H9 (cell line): Measurements from ENCODE around the gene MZB1. TPM values are rescaled to one million over a fixed set of nuclear protein-coding genes. Genes with fewer than 3 reads are reported as not detected.

Source experiments
- DNase-seq: peaks from one replicate; pipeline ENCODE4 v3.0.0-alpha.2; 2017
- H2AFZ ChIP-seq: one replicate; pipeline ENCODE4 v1.6.1; 2013; ENCODE audit warnings: mild to moderate bottlenecking, low read length, control low read depth, moderate library complexity
- H2AK5ac ChIP-seq: 2 replicates; pipeline ENCODE4 v1.6.1; 2013; ENCODE audit warnings: low read length, control low read depth, mixed read lengths; ENCODE audit not compliant: insufficient read length
- H2BK120ac ChIP-seq: one replicate; pipeline ENCODE4 v1.6.1; 2013; ENCODE audit warnings: low read depth, mild to moderate bottlenecking, low read length, control low read depth, inconsistent platforms; ENCODE audit not compliant: poor library complexity, severe bottlenecking
- H2BK12ac ChIP-seq: 2 replicates; pipeline ENCODE4 v1.6.1; 2013; ENCODE audit warnings: low read length, control low read depth, mixed read lengths, low read depth; ENCODE audit not compliant: insufficient read length
- H2BK15ac ChIP-seq: 2 replicates; pipeline ENCODE4 v1.6.1; 2013; ENCODE audit warnings: low read depth, low read length, control low read depth
- H2BK20ac ChIP-seq: one replicate; pipeline ENCODE4 v1.6.1; 2013; ENCODE audit warnings: low read depth, mild to moderate bottlenecking, low read length, control low read depth, inconsistent platforms; ENCODE audit not compliant: poor library complexity, severe bottlenecking
- H2BK5ac ChIP-seq: 2 replicates; pipeline ENCODE4 v1.6.1; 2013; ENCODE audit warnings: low read length, control low read depth, mixed read lengths; ENCODE audit not compliant: insufficient read length
- H3K14ac ChIP-seq: 2 replicates; pipeline ENCODE4 v1.6.1; 2013; ENCODE audit warnings: low read length, control low read depth; ENCODE audit not compliant: insufficient read depth
- H3K18ac ChIP-seq: 2 replicates; pipeline ENCODE4 v1.6.1; 2013; ENCODE audit warnings: low read depth, mild to moderate bottlenecking, mixed read lengths, low read length, control low read depth; ENCODE audit not compliant: insufficient read length
- H3K23ac ChIP-seq: 2 replicates; pipeline ENCODE4 v1.6.1; 2013; ENCODE audit warnings: low read length, control low read depth, mixed read lengths, low read depth; ENCODE audit not compliant: insufficient read length
- H3K23me2 ChIP-seq: 2 replicates; pipeline ENCODE4 v1.6.1; 2013; ENCODE audit warnings: low read depth, mild to moderate bottlenecking, mixed read lengths, low read length, control low read depth; ENCODE audit not compliant: insufficient read length, poor library complexity, severe bottlenecking
- H3K27ac ChIP-seq: 2 replicates; pipeline ENCODE4 v1.5.1; 2013; ENCODE audit warnings: low read length, control low read depth, mixed read lengths, low read depth; ENCODE audit not compliant: insufficient read length
- H3K27me3 ChIP-seq: 2 replicates; pipeline ENCODE4 v1.6.1; 2013; ENCODE audit warnings: low read length, control low read depth, inconsistent platforms; ENCODE audit not compliant: insufficient read depth
- H3K4ac ChIP-seq: 2 replicates; pipeline ENCODE4 v1.6.1; 2013; ENCODE audit warnings: low read depth, mild to moderate bottlenecking, control low read depth, inconsistent platforms, low read length, moderate library complexity
- H3K4me1 ChIP-seq: 2 replicates; pipeline ENCODE4 v1.6.1; 2013; ENCODE audit warnings: low read length, control low read depth, inconsistent platforms; ENCODE audit not compliant: insufficient read depth
- H3K4me2 ChIP-seq: 2 replicates; pipeline ENCODE4 v1.6.1; 2013; ENCODE audit warnings: low read length, control low read depth, mixed read lengths; ENCODE audit not compliant: insufficient read length, insufficient read depth
- H3K56ac ChIP-seq: 2 replicates; pipeline ENCODE4 v1.6.1; 2013; ENCODE audit warnings: low read depth, mild to moderate bottlenecking, mixed read lengths, low read length, control low read depth; ENCODE audit not compliant: insufficient read length
- H3K79me1 ChIP-seq: 2 replicates; pipeline ENCODE4 v1.6.1; 2013; ENCODE audit warnings: low read depth, mild to moderate bottlenecking, moderate library complexity, low read length, control low read depth, inconsistent platforms; ENCODE audit not compliant: insufficient read depth, poor library complexity, severe bottlenecking
- H3K79me2 ChIP-seq: 2 replicates; pipeline ENCODE4 v1.6.1; 2013; ENCODE audit warnings: low read length, control low read depth, inconsistent platforms; ENCODE audit not compliant: insufficient read depth
- H3K9ac ChIP-seq: 2 replicates; pipeline ENCODE4 v1.6.1; 2013; ENCODE audit warnings: low read length, control low read depth, mixed read lengths; ENCODE audit not compliant: insufficient read length; ENCODE audit errors: extremely low read depth
- H3K9me3 ChIP-seq: one replicate; pipeline ENCODE4 v1.6.1; 2013; ENCODE audit warnings: low read depth, low read length, inconsistent platforms; ENCODE audit not compliant: control insufficient read depth
- H3T11ph ChIP-seq: one replicate; pipeline ENCODE4 v1.6.1; 2013; ENCODE audit warnings: mild to moderate bottlenecking, low read length, control low read depth, inconsistent platforms
- H4K20me1 ChIP-seq: one replicate; pipeline ENCODE4 v1.6.1; 2013; ENCODE audit not compliant: control insufficient read depth, insufficient read length, insufficient read depth
- H4K5ac ChIP-seq: 2 replicates; pipeline ENCODE4 v1.6.1; 2013; ENCODE audit warnings: low read depth, mild to moderate bottlenecking, mixed read lengths, low read length, control low read depth; ENCODE audit not compliant: insufficient read length
- H4K8ac ChIP-seq: replicated peaks from 2 replicates; pipeline ENCODE4 v1.6.1; 2013; ENCODE audit warnings: low read length, control low read depth, mixed read lengths, low read depth; ENCODE audit not compliant: insufficient read length
- H4K91ac ChIP-seq: 2 replicates; pipeline ENCODE4 v1.6.1; 2013; ENCODE audit warnings: low read depth, mild to moderate bottlenecking, moderate library complexity, mixed read lengths, low read length, control low read depth; ENCODE audit not compliant: insufficient read length
- H3K27ac Mint-ChIP-seq, 3 experiments: 2 replicates in 2 of 3; 3 replicates in 1 of 3; pipeline ENCODE4 v1.8.0; 2020 to 2021; ENCODE audit warnings: mixed read lengths in 3 of 3, mild to moderate bottlenecking in 1 of 3, moderate library complexity in 1 of 3
- H3K27me3 Mint-ChIP-seq: 2 replicates; pipeline ENCODE4 v1.8.0; 2021; ENCODE audit warnings: low read depth, mild to moderate bottlenecking, moderate library complexity, mixed read lengths
- H3K36me3 Mint-ChIP-seq, 3 experiments: 2 replicates in 2 of 3; 3 replicates in 1 of 3; pipeline ENCODE4 v1.8.0; 2020 to 2021; ENCODE audit warnings: low read depth in 3 of 3, mixed read lengths in 3 of 3; ENCODE audit not compliant: insufficient read depth in 1 of 3
- H3K4me1 Mint-ChIP-seq, 2 experiments: 2 replicates each; pipeline ENCODE4 v1.8.0; 2020; ENCODE audit warnings: mixed read lengths in 2 of 2
- H3K4me3 Mint-ChIP-seq, 2 experiments: 2 replicates in 1 of 2; 3 replicates in 1 of 2; pipeline ENCODE4 v1.8.0; 2020 to 2021; ENCODE audit warnings: mild to moderate bottlenecking in 2 of 2, mixed read lengths in 2 of 2, moderate library complexity in 1 of 2
- H3K9me3 Mint-ChIP-seq, 2 experiments: 2 replicates in 1 of 2; 3 replicates in 1 of 2; pipeline ENCODE4 v1.8.0; 2020; ENCODE audit warnings: mild to moderate bottlenecking in 2 of 2, mixed read lengths in 2 of 2, moderate library complexity in 1 of 2
- WGBS: extraction: QIAGEN DNeasy Blood & Tissue Kit; methylation state at CpG from one replicate; pipeline ENCODE4 v1.1.7; 2013; ENCODE audit warnings: missing lambda C conversion rate, low lambda C conversion rate, mixed read lengths; ENCODE audit not compliant: insufficient read length; ENCODE audit errors: extremely low coverage; 5-methylcytosine and 5-hydroxymethylcytosine counted together
- total RNA-seq: library from RNA; stranded (reverse); gene quantifications from 2 replicates; pipeline ENCODE4 v1.2.1, GENCODE V29; 2021
- TF ChIP-seq, protein P1 (sequence below): fragments of 200-600 bp; sonication (generic); conservative IDR thresholded peaks from 3 replicates; pipeline ENCODE4 v1.8.0; 2021; ENCODE audit warnings: antibody characterized with exemption, mild to moderate bottlenecking

MZB1 gene
- total RNA-seq, 1 experiment from 2014 or later = 0.31 TPM

DNA sequence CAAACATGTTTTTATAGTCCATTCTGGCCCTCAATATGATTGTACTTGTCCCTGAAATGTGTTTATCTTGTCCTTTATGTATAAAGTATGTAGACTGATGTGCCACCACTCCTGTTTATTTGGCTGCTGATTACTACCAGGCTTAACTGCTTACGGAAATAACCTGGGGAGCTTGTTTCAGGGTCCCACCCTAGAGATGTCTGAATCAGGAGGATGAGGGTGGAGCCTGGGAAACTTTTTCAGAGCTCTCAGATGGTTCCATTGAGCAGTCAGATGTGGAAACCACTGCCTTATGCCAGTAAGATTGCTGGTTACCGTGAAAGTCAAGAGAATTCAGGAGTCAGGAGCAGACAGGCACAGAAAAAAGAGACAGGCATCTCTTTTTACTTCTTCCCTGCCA, 25.8 kb downstream of the MZB1 start:
- H4K5ac ChIP-seq = no peak overlapping the region
- no peak overlapping the region for H3K4me2 ChIP-seq
- no peak overlapping the region for H3T11ph ChIP-seq
- no peaks in the 10 kb centered on the region for H3K9me3 Mint-ChIP-seq
- H3K4me3 Mint-ChIP-seq = no peak overlapping the region
- no peaks in the 10 kb centered on the region for H3K27me3 ChIP-seq
- H3K9me3 ChIP-seq = no peaks in the 10 kb centered on the region
- no peak overlapping the region for H3K23ac ChIP-seq
- H3K23me2 ChIP-seq = no peaks in the 10 kb centered on the region
- no peak overlapping the region for H4K91ac ChIP-seq
- H2BK12ac ChIP-seq = no peak overlapping the region
- no peaks in the 10 kb centered on the region for H3K4me1 ChIP-seq
- H3K27me3 Mint-ChIP-seq = no peaks in the 10 kb centered on the region
- no peaks in the 10 kb centered on the region for H3K4me1 Mint-ChIP-seq
- no peak overlapping the region for H4K8ac ChIP-seq
- TF ChIP-seq, protein P1, sequence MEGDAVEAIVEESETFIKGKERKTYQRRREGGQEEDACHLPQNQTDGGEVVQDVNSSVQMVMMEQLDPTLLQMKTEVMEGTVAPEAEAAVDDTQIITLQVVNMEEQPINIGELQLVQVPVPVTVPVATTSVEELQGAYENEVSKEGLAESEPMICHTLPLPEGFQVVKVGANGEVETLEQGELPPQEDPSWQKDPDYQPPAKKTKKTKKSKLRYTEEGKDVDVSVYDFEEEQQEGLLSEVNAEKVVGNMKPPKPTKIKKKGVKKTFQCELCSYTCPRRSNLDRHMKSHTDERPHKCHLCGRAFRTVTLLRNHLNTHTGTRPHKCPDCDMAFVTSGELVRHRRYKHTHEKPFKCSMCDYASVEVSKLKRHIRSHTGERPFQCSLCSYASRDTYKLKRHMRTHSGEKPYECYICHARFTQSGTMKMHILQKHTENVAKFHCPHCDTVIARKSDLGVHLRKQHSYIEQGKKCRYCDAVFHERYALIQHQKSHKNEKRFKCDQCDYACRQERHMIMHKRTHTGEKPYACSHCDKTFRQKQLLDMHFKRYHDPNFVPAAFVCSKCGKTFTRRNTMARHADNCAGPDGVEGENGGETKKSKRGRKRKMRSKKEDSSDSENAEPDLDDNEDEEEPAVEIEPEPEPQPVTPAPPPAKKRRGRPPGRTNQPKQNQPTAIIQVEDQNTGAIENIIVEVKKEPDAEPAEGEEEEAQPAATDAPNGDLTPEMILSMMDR = no peak
- no peak for DNase-seq
- no peak overlapping the region for H2AFZ ChIP-seq
- H4K20me1 ChIP-seq = no peaks in the 10 kb centered on the region
- H3K27ac ChIP-seq = no peak overlapping the region
- H3K56ac ChIP-seq = no peak overlapping the region
- H3K14ac ChIP-seq = no peak overlapping the region
- H3K79me1 ChIP-seq = peaks cover 15% of the 10 kb centered on the region
- H2BK15ac ChIP-seq = no peak overlapping the region
- no peak overlapping the region for H2BK120ac ChIP-seq
- H3K36me3 Mint-ChIP-seq = peaks cover 33 to 60% (median 55%) of the 10 kb centered on the region in 3 experiments; a peak in 6 of 7 replicates
- no peak overlapping the region for H2AK5ac ChIP-seq
- WGBS = no CpG with 5 or more reads among the region's 2 CpGs
- H3K79me2 ChIP-seq = peaks cover 8% of the 10 kb centered on the region; the same call in 1 of the 2 replicates
- H3K4ac ChIP-seq = no peak overlapping the region
- H2BK20ac ChIP-seq = no peak overlapping the region
- no peak overlapping the region for H3K9ac ChIP-seq
- no peak overlapping the region for H3K18ac ChIP-seq
- H3K27ac Mint-ChIP-seq = 0 out of 7 replicates have a peak overlapping the region, but pooled peaks of 1 of the 3 experiments have one; percentile 29
- no peak overlapping the region for H2BK5ac ChIP-seq
